Omental fat pad (tissue), 4 donors: ENCODE data around the gene ABHD8. TPM values are rescaled to one million over a fixed set of nuclear protein-coding genes. Genes with fewer than 3 reads are reported as not detected.

Experiments
- ATAC-seq: fragments of 150-250 bp; one replicate; pipeline ENCODE4 v1.9.1; 2016; ENCODE audit warnings: mild to moderate bottlenecking, moderate library complexity; ENCODE audit not compliant: low FRiP score
- DNase-seq: peaks from one replicate; pipeline ENCODE4 v3.0.0-alpha.2; 2019; ENCODE audit warnings: low spot score
- CTCF ChIP-seq, 3 donors: fragments of 450-650 bp; IDR thresholded peaks; one replicate each; pipeline ENCODE4 v1.5.1; 2016 to 2017; ENCODE audit warnings: antibody characterized with exemption in 3 of 3, mild to moderate bottlenecking in 3 of 3, moderate library complexity in 2 of 3
- total RNA-seq, 4 donors: library from RNA; depleted of rRNA; stranded (reverse); fragments of >200 nt; gene quantifications; one replicate each; pipeline ENCODE4 v1.1.0, GENCODE V29; 2016

ABHD8 gene
- total RNA-seq, 4 donors from 2014 or later = 6.1 to 13.2 (median 11.1) TPM

DNA sequence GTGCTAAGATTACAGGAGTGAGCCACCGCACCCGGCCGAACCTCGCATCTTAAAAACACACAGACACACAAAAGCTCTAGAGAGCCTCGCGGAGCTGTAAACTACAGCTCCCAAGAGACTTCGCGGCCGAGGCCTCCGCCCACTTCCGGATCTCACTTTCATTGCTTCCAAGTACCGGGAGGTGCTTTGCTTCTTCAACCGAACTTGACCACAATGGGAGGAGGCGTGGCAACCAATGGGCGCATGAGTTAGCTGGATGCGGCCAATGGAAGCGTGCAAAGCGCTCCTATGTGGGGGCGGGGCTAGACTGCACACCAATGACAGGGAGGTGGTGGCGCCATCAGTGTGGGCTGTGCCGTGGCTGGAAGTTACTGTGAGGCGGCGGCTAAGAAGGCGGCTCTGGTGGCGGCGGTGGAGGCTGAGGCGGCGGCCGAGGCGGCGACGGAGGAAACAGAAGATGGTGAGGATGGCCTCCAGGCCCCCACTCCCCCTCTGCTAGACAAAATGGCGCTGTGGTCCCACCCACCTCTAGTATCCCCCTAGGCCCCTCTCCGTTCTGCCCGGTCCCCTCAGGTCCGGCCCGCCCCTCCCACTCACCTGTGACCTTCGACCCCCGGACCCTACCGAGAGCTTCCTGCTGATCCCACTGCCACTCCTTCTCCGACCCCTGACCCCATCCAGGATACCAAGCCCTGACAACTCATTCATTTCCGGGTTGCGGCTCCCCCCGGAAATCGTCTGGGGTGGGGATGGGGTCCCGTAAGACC, 6.2 kb upstream of the ABHD8 start, which contains the start of gene DDA1:
Gene DDA1 (plus strand): TSS at position 366 of the 767 bp plus-strand sequence. CDS start 92 bp downstream, at position 458.
- ATAC-seq (peak; percentile 90), DNase-seq (peak; percentile 97)
- TF ChIP-seq CTCF (IDR thresholded peaks at IDR 0.05) = no peak

DNA sequence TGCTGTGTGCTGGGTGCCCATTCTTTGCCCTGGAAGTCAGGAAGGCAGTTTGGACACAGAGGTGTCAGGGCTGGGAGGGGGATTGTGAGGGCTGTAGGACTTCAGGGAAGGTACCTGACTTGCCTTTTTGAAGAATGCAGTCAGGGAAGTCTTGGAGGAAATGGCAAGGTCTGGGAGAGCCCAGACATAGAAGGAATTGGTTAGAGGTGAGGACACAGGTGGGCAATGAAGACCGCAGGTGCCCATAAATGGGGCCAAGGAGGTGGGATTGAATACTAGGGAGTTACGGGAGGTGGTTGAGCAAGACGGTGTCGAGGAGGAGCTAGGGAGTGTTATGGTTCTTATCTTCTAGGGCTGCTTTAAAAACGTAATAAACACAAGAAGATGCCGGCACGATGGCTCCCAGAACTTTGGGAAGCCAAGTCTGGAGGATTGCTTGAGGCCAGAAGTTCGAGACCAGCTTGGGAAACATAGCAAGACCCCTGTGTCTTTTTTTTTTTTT, 4.7 kb upstream of the ABHD8 start:
- no peak for TF ChIP-seq CTCF (IDR thresholded peaks at IDR 0.05)
- ATAC-seq (no peak), DNase-seq (no peak)

GRCh38 chr19:17306285-17306714, 3.1 kb upstream of the ABHD8 start:
- ATAC-seq (no peak), DNase-seq (no peak)

DNA sequence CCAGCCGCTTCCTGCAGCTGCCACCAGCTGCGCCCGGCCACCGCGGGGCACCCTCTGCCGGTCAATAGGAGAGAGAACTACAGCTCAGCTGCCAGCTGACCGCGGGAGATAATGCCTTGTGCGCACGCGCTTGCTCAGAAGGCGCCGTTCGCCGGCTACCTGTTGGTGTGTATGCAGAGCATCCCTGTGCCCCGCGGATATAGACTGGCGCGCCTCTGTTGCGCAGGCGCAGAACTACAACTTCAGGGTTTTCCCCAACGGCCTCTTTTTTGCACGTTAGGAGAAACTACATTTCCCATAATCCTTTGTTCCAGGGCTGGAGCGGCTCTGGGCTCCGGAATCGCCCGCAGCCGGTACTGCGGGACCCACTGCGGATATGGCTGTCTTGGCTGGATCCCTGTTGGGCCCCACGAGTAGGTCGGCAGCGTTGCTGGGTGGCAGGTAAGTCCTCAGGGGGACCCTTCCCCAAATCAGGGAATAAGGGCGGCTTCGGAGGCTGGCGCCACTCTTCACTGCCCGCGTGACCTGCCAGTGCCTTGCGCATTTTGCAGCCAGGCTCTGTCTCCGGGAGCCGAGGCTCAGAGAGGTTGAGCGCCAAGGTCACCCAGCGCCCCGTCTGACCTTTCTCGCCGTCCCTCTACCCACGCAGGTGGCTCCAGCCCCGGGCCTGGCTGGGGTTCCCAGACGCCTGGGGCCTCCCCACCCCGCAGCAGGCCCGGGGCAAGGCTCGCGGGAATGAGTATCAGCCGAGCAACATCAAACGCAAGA, 2.5 kb upstream of the ABHD8 start, which contains the start of gene MRPL34:
Gene MRPL34 (plus strand): TSS at position 356 of the 768 bp plus-strand sequence. CDS start 21 bp downstream, at position 377.
- ATAC-seq (peak; percentile 80), DNase-seq (peak; percentile 77)
- TF ChIP-seq CTCF (IDR thresholded peaks at IDR 0.05) = peak in 1 of 3 donors; percentile 37

More at GRCh38 chr19:17306285-17306714, 3.1 kb upstream of the ABHD8 start:
- TF ChIP-seq CTCF (IDR thresholded peaks at IDR 0.05) = no peak

DNA sequence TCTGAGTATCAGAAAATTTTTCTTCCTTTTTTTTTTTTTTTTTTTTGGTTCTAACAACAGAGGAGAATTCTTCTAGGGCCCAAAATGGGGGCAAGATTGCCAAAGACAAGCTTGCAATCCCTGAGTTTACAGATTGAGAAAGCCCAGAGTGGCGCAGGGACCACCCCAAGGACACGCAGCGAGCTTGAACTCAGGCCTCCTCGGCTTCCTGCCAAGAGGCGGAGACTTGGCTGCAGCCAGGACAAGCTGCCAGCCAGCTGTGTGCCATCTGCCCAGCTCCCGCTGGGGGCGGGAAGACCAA, 1.9 kb upstream of the ABHD8 start:
- DNase-seq = no peak
- ATAC-seq = no peak
- TF ChIP-seq CTCF (IDR thresholded peaks at IDR 0.05) = no peak

DNA sequence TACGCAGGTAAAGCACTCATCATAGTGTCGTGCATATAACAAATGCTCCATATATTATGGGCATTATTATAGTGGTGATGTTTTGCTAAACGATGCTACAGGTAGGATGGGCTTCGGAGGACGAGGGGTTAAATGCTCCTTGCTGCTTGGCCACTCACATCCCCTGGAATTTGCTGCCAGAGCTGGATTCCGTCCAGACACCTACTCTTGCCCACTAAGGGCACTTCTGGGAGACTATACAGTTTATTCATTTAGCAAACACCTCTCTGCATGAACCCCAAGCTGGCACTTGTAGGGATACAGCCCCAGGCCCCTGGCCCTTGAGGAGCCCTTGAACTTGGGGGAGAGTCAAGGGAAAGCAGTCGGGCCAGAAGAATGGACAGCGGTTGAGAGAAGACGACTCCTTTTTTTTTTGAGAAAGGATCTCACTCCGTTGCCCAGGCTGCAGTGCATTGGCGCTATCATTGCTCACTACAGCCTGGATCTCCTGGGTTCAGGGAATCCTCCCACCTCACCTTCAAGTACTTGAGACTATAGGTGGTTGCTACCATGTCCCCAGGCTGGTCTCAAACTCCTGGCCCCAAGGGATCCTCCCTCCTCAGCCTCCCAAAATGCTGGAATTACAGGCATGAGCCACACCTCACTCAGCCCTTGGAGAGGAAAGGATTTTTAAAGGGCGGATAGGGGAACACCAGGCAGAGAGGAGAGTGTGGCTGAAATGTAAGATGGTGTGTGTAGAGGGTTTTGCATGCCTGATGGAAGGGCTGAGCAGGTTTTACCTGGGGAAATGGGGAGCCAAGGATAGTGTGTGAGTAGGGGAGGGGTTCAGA, 1.4 kb upstream of the ABHD8 start:
- ATAC-seq (no peak), DNase-seq (no peak)
- no peak for TF ChIP-seq CTCF (IDR thresholded peaks at IDR 0.05)
